T47D (cell line): ENCODE measurements around the gene SPTLC1.

Experiments
- DNase-seq, 2 experiments: peaks; one replicate each; pipeline versions ENCODE4 v3.0.0 to v3.0.0-alpha.2; 2011 to 2012; ENCODE audit warnings: low read depth in 1 of 2, low spot score in 1 of 2
- JUND ChIP-seq: IDR thresholded peaks from 2 replicates; pipeline ENCODE4 v1.6.1; 2012; ENCODE audit warnings: low read depth
- in situ Hi-C: cut with HindIII; loops from 2 replicates; pipeline ENCODE4 v1.10.0; 2016; ENCODE audit warnings: low sequenced_read_pairs, low pct_unique_long_range_greater_than_20kb

SPTLC1 gene

GRCh38 chr9:92098638-92099037 lies 16.6 kb downstream of the SPTLC1 start:
- no peak for TF ChIP-seq JUND
- in situ Hi-C loops = no loop called here
- DNase-seq = no peak

GRCh38 chr9:92097997-92098482 lies 17.2 kb downstream of the SPTLC1 start:
- peak in 1 of 2 experiments; percentile 91 for DNase-seq
- in situ Hi-C loops = no loop called here

DNA sequence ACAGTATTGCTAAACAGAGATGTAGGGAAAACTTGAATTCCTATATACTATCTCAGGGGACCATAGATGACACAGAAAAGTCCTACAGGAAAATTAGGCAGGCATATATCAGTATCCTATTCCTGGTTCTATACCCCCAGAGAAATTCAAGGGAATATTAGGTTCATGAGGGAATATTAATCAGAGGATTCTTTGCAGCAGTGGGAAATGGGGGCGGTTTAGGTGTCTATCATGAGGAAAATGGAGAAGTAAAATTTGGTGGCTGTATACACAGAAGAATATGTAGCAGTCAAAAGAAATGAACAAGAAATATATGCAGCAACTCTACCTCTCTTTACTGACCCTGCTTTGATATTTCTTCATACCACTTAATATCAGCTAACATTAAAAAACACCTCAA lies 20.0 kb downstream of the SPTLC1 start:
- no peak for DNase-seq
- no peak for TF ChIP-seq JUND
- in situ Hi-C loops = no loop called here

More at GRCh38 chr9:92097997-92098482, 17.2 kb downstream of the SPTLC1 start:
- no peak for TF ChIP-seq JUND

DNA sequence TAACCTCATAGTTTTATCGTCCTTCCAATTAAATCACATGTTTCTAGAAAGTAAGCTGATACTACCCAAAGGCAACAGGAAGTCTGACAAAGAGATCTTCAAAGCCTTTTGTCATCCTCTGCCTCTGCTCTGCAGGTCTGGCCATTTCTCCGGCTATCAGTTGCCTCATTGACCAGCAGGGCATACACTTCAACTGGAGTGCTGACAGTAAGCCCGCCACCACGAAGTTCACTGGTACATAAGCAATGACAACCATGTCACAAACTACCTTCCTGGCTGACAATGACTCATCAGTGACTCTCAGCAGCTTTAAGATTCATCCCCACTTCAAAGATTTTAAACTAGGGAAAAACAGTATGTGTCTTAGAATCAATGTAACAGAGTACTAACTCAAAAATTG lies 20.6 kb downstream of the SPTLC1 start:
- in situ Hi-C loops = no loop called here
- no peak for TF ChIP-seq JUND
- no peak for DNase-seq

- TF ChIP-seq JUND = no peak
- no peak for DNase-seq
- in situ Hi-C loops = no loop called here
Observed at GRCh38 chr9:92077888-92078287, 37.3 kb downstream of the SPTLC1 start.

- DNase-seq = no peak
- TF ChIP-seq JUND = no peak
- in situ Hi-C loops = no loop called here
Observed at GRCh38 chr9:92071634-92072033, 43.6 kb downstream of the SPTLC1 start.

- no peak for DNase-seq
Observed at GRCh38 chr9:92066168-92066567, 49.0 kb downstream of the SPTLC1 start.

DNA sequence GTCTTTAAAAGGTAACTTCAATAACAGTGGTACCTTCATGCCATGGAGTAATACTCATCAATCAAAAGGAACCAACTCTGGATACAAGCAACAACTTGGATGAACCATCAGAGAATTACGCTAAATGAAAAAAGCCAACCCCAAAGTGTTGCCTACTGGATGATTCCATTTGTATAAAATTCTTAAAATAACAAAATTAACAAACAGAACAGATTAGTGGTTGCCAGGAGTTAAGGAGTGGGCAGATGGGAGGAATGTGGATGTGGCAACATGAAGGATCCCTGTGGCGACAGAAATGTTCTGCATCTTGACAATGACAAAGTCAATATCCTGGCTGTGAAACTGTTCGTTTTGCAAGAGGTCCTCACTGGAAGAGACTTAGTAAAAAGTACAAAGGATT lies 50.5 kb downstream of the SPTLC1 start:
- TF ChIP-seq JUND = no peak
- DNase-seq = no peak
- in situ Hi-C loops = no loop called here

More at GRCh38 chr9:92066168-92066567, 49.0 kb downstream of the SPTLC1 start:
- TF ChIP-seq JUND = no peak
- in situ Hi-C loops = no loop called here

GRCh38 chr9:92061184-92061583 lies 54.0 kb downstream of the SPTLC1 start:
- in situ Hi-C loops = no loop called here
- no peak for DNase-seq
- TF ChIP-seq JUND = no peak

- TF ChIP-seq JUND = no peak
- DNase-seq = no peak
- in situ Hi-C loops = no loop called here
Observed at GRCh38 chr9:92059661-92060060, 55.6 kb downstream of the SPTLC1 start.

- in situ Hi-C loops = no loop called here
- no peak for TF ChIP-seq JUND
- no peak for DNase-seq
Observed at GRCh38 chr9:92058723-92059444, 56.3 kb downstream of the SPTLC1 start.

- DNase-seq = no peak
- in situ Hi-C loops = no loop called here
- TF ChIP-seq JUND = no peak
Observed at GRCh38 chr9:92058026-92058425, 57.2 kb downstream of the SPTLC1 start.

GRCh38 chr9:92057226-92057625 lies 58.0 kb downstream of the SPTLC1 start:
- DNase-seq = no peak
- in situ Hi-C loops = no loop called here
- no peak for TF ChIP-seq JUND

DNA sequence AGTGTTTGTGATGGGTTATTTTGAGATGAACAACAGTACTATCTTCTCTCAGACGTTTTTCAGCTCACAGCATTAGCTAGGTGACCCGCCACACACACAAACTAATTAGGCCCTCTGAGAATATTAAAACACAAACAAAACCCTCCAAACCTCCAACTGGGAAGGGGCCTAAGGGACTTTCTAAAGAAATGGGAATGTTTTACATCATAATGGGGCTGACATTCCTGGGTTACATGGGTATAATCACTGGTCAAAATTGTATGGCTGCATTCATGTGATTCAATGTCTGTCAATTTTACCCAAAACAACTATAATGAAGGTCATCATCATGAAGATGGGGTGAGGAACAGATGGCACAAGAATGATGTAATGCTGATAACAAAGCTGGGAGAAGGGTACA lies 59.6 kb downstream of the SPTLC1 start:
- TF ChIP-seq JUND = no peak
- DNase-seq = no peak
- in situ Hi-C loops = no loop called here
